Stimulated activated CD8-positive, alpha-beta memory T cell treated with anti-CD3 and anti-CD28 coated beads, Interleukin-4, amount 100 ng/mL, for 48 hours (primary cell): ENCODE data around the gene LDB3.

Source experiments
- DNase-seq: peaks from one replicate; pipeline ENCODE4 v3.0.0-alpha.2; 2020

The LDB3 gene

DNA sequence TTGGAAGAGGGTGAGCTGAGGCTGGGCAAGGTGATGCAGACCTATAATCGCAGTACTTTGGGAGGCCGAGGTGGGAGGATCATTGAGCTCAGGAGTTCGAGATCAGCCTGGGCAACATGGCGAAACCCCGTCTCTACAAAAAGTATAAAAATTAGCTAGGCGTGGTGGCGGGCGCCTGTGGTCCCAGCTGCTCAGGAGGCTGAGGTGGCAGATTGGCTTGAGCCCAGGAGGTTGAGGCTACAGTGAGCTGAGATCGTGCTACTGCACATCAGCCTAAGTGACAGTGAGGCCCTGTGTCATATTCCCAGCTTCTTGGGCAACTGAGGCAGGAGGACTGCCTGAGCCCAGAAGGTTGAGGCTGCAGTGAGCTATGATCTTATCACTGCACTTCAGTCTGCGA is 101.7 kb downstream of the LDB3 start:
- DNase-seq, result no peak

- no peak for DNase-seq
These were observed 102.2 kb downstream of the LDB3 start for GRCh38 chr10:86770412-86770960.

DNA sequence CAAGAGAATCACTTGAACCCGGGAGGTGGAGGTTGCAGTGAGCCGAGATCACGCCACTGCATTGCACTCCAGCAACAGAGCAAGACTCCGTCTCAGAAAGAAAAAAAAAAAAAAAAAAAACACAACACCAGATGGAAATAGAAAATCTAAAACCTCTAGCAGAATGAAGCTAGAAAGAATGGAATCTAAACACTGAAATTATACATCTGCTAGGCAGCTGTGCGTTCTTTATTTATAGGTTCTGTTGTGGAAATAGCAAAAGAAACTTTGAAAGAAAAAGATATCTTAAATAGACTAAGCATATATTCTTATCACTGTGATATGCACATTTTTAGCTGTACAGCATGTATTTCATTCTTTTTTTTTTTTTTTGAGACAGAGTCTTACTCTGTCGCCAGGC is 105.2 kb downstream of the LDB3 start:
- no peak for DNase-seq

- no peak for DNase-seq
These were observed 107.0 kb downstream of the LDB3 start for GRCh38 chr10:86775056-86775869.

GRCh38 chr10:86775870-86776180 is 107.5 kb downstream of the LDB3 start:
- no peak for DNase-seq

GRCh38 chr10:86779220-86780017 is 111.1 kb downstream of the LDB3 start:
- DNase-seq, result no peak

- DNase-seq, result no peak
These were observed 114.5 kb downstream of the LDB3 start for GRCh38 chr10:86782701-86783418.

GRCh38 chr10:86785037-86785436 is 116.7 kb downstream of the LDB3 start:
- DNase-seq, result no peak
